K562 (cell line): ENCODE data around the gene PYGO2. TPM values are rescaled to one million over a fixed set of nuclear protein-coding genes. Genes with fewer than 3 reads are reported as not detected.

ENCODE experiments used
- ATF4 ChIP-seq: fragments of 450-650 bp; formaldehyde crosslinking; IDR thresholded peaks from 2 replicates; pipeline ENCODE4 v1.4.0; 2022; ENCODE audit warnings: mild to moderate bottlenecking, moderate library complexity
- DMBX1 ChIP-seq: fragments of 250-450 bp; sonication (Bioruptor Pico); IDR thresholded peaks from 2 replicates; pipeline ENCODE4 v1.8.0; 2022; ENCODE audit warnings: inconsistent platforms, mild to moderate bottlenecking, moderate library complexity, borderline replicate concordance
- EWSR1 ChIP-seq: fragments of 450-650 bp; IDR thresholded peaks from 2 replicates; pipeline ENCODE4 v1.6.1; 2018; ENCODE audit warnings: borderline replicate concordance, mild to moderate bottlenecking, low read depth, moderate library complexity; ENCODE audit not compliant: partially characterized antibody
- FOSL1 ChIP-seq: fragments of 200-800 bp; sonication (Bioruptor generic); conservative IDR thresholded peaks from 2 replicates; pipeline ENCODE4 v1.6.1; 2016; ENCODE audit warnings: missing genetic modification characterization, missing compliant biosample characterization
- POLR2AphosphoS2 ChIP-seq: IDR thresholded peaks from 2 replicates; pipeline ENCODE4 v1.6.1; 2012; ENCODE audit warnings: low read length, improper control_type of control experiment
- RAD51 ChIP-seq: fragments of 450-650 bp; IDR thresholded peaks from 2 replicates; pipeline ENCODE4 v1.7.1; 2016; ENCODE audit warnings: low read depth, mild to moderate bottlenecking, borderline replicate concordance
- RBM25 ChIP-seq: fragments of 200-400 bp; formaldehyde crosslinking; IDR thresholded peaks from 2 replicates; pipeline ENCODE4 v1.6.1; 2018; ENCODE audit warnings: low read length, low read depth, moderate library complexity; ENCODE audit not compliant: severe bottlenecking
- ZFP1 ChIP-seq: fragments of 450-650 bp; formaldehyde crosslinking; IDR thresholded peaks from 2 replicates; pipeline ENCODE4 v1.4.0; 2020; ENCODE audit warnings: mild to moderate bottlenecking, mixed read lengths
- ZNF75A ChIP-seq: fragments of 450-650 bp; formaldehyde crosslinking; IDR thresholded peaks from 2 replicates; pipeline ENCODE4 v1.4.0; 2020; ENCODE audit warnings: mild to moderate bottlenecking
- polyA plus RNA-seq, 8 experiments: library from polyadenylated mRNA; depleted of rRNA in 4 of 8; stranded (reverse) in 5 of 8; unstranded in 3 of 8; fragments of >200 nt; fragmentation: Nextera tagmentation in 2 of 8; fragmentation: Illumina TruSeq in 1 of 8; extraction: Ambion mirVana in 2 of 8; extraction: Trizol in 1 of 8; gene quantifications; 2 replicates each; pipeline versions ENCODE4 v1.2.1 to v1.2.3, GENCODE V29; 2011 to 2014; ENCODE audit warnings: inconsistent platforms in 1 of 8, missing spikeins in 1 of 8
- total RNA-seq, 7 experiments: library from RNA; depleted of rRNA in 6 of 7; stranded (reverse); fragments of >200 nt in 6 of 7; fragmentation: Illumina TruSeq in 2 of 7; extraction: Trizol in 2 of 7; gene quantifications; 2 replicates each; pipeline versions ENCODE4 v1.2.1 to v1.2.3, GENCODE V29; 2011 to 2021; ENCODE audit warnings: low replicate concordance in 1 of 7
- TF ChIP-seq, protein P1 (sequence below), 3 experiments: fragments of 200-800 bp in 1 of 3; fragments of 250-450 bp in 1 of 3; fragments of 450-650 bp in 1 of 3; sonication (Bioruptor Pico) in 1 of 3; sonication (Bioruptor generic) in 1 of 3; formaldehyde crosslinking in 1 of 3; IDR thresholded peaks; 2 replicates each; pipeline versions ENCODE4 v1.6.1 to v1.8.0; 2016 to 2022; ENCODE audit warnings: mild to moderate bottlenecking in 2 of 3, missing genetic modification characterization in 2 of 3, missing compliant biosample characterization in 1 of 3, moderate library complexity in 1 of 3
- TF ChIP-seq, protein P2 (sequence below): fragments of 150-350 bp; IDR thresholded peaks from 2 replicates; pipeline ENCODE4 v1.6.1; 2014; ENCODE audit warnings: low read depth, mild to moderate bottlenecking, low read length, borderline replicate concordance
- TF ChIP-seq, protein P3 (sequence below), 2 experiments: IDR thresholded peaks; 2 replicates each; pipeline ENCODE4 v1.6.1; 2011; ENCODE audit warnings: borderline replicate concordance in 1 of 2, control low read depth in 1 of 2, low read depth in 1 of 2, low read length in 1 of 2, mild to moderate bottlenecking in 1 of 2, mixed read lengths in 1 of 2, moderate library complexity in 1 of 2; ENCODE audit not compliant: insufficient read depth in 1 of 2, insufficient read length in 1 of 2, poor library complexity in 1 of 2, severe bottlenecking in 1 of 2; ENCODE audit errors: extremely low read depth in 1 of 2
- TF ChIP-seq, protein P4 (sequence below): fragments of 200-400 bp; formaldehyde crosslinking; IDR thresholded peaks from 2 replicates; pipeline ENCODE4 v1.6.1; 2017; ENCODE audit warnings: mild to moderate bottlenecking, low read depth, low read length, moderate library complexity

Gene PYGO2
- total and polyA plus RNA-seq, 9 of the 15 experiments (the other 6 are each of a cell fraction or from before 2014, with no cell fraction given), result 8.3 to 36.2 (median 18.2) TPM

DNA sequence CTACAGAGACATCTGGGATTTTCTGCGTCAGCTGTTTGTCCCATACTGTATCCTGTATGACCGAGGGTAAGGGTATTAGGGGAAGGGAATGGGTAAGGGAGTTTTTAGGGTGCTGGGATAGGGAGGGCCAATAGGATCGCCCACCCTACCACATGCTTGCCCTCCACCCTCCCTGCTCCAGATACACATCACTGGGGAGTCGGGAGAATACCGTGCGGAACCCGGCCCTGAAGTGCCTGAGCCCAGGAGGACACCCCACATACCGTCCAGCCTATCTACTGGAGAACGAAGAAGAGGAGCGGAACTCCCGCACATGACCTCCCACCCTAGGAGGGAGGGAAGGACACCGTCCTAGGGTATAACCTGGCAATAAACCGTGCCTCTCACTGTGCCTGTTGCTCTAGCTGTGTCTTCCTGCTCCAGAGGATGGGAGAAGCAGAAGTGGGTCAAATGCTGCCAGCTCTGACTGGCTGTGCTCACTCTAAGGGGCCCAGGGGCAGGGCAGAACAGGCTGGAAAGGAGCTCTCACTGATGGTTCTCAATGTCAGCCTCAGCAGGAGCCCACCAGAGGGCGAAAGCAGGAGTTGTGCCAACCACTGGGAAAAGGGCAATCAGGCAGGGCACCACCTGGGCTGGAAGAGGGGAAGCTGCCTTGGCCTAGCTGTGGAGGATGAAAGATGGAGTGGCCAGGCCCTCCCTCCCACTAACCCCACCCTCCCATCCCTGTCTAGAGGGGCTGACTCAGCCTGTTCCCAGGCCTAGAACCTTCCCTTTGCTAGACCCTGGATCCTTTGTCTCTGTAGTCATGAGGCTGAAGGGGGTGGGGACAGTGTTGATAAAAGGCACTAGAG, 31.4 kb upstream of the PYGO2 start (continued):
- TF ChIP-seq ATF4 (CRISPR knock-in tag), result no peak
- no peak for TF ChIP-seq RBM25
- TF ChIP-seq, protein P1, sequence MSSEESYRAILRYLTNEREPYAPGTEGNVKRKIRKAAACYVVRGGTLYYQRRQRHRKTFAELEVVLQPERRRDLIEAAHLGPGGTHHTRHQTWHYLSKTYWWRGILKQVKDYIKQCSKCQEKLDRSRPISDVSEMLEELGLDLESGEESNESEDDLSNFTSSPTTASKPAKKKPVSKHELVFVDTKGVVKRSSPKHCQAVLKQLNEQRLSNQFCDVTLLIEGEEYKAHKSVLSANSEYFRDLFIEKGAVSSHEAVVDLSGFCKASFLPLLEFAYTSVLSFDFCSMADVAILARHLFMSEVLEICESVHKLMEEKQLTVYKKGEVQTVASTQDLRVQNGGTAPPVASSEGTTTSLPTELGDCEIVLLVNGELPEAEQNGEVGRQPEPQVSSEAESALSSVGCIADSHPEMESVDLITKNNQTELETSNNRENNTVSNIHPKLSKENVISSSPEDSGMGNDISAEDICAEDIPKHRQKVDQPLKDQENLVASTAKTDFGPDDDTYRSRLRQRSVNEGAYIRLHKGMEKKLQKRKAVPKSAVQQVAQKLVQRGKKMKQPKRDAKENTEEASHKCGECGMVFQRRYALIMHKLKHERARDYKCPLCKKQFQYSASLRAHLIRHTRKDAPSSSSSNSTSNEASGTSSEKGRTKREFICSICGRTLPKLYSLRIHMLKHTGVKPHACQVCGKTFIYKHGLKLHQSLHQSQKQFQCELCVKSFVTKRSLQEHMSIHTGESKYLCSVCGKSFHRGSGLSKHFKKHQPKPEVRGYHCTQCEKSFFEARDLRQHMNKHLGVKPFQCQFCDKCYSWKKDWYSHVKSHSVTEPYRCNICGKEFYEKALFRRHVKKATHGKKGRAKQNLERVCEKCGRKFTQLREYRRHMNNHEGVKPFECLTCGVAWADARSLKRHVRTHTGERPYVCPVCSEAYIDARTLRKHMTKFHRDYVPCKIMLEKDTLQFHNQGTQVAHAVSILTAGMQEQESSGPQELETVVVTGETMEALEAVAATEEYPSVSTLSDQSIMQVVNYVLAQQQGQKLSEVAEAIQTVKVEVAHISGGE (CRISPR knock-in tag; IDR thresholded peaks at IDR 0.05), result no peak
- TF ChIP-seq, protein P2, sequence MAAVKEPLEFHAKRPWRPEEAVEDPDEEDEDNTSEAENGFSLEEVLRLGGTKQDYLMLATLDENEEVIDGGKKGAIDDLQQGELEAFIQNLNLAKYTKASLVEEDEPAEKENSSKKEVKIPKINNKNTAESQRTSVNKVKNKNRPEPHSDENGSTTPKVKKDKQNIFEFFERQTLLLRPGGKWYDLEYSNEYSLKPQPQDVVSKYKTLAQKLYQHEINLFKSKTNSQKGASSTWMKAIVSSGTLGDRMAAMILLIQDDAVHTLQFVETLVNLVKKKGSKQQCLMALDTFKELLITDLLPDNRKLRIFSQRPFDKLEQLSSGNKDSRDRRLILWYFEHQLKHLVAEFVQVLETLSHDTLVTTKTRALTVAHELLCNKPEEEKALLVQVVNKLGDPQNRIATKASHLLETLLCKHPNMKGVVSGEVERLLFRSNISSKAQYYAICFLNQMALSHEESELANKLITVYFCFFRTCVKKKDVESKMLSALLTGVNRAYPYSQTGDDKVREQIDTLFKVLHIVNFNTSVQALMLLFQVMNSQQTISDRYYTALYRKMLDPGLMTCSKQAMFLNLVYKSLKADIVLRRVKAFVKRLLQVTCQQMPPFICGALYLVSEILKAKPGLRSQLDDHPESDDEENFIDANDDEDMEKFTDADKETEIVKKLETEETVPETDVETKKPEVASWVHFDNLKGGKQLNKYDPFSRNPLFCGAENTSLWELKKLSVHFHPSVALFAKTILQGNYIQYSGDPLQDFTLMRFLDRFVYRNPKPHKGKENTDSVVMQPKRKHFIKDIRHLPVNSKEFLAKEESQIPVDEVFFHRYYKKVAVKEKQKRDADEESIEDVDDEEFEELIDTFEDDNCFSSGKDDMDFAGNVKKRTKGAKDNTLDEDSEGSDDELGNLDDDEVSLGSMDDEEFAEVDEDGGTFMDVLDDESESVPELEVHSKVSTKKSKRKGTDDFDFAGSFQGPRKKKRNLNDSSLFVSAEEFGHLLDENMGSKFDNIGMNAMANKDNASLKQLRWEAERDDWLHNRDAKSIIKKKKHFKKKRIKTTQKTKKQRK, result no peak
- TF ChIP-seq DMBX1 (CRISPR knock-in tag), result no peak
- TF ChIP-seq ZNF75A (CRISPR knock-in tag), result no peak
- TF ChIP-seq FOSL1 (tag), result peak; percentile 66
- TF ChIP-seq, protein P3, sequence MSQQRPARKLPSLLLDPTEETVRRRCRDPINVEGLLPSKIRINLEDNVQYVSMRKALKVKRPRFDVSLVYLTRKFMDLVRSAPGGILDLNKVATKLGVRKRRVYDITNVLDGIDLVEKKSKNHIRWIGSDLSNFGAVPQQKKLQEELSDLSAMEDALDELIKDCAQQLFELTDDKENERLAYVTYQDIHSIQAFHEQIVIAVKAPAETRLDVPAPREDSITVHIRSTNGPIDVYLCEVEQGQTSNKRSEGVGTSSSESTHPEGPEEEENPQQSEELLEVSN (IDR thresholded peaks at IDR 0.05; ENCODE audit: borderline replicate concordance in 1 of 2, extremely low read depth in 1 of 2, insufficient read depth in 1 of 2, insufficient read length in 1 of 2, low read depth in 1 of 2, low read length in 1 of 2, poor library complexity in 1 of 2, severe bottlenecking in 1 of 2), result no peak
- TF ChIP-seq ZFP1 (CRISPR knock-in tag), result no peak
- no peak for TF ChIP-seq POLR2AphosphoS2
- no peak for TF ChIP-seq RAD51
- TF ChIP-seq, protein P4, sequence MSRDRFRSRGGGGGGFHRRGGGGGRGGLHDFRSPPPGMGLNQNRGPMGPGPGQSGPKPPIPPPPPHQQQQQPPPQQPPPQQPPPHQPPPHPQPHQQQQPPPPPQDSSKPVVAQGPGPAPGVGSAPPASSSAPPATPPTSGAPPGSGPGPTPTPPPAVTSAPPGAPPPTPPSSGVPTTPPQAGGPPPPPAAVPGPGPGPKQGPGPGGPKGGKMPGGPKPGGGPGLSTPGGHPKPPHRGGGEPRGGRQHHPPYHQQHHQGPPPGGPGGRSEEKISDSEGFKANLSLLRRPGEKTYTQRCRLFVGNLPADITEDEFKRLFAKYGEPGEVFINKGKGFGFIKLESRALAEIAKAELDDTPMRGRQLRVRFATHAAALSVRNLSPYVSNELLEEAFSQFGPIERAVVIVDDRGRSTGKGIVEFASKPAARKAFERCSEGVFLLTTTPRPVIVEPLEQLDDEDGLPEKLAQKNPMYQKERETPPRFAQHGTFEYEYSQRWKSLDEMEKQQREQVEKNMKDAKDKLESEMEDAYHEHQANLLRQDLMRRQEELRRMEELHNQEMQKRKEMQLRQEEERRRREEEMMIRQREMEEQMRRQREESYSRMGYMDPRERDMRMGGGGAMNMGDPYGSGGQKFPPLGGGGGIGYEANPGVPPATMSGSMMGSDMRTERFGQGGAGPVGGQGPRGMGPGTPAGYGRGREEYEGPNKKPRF, result no peak
- TF ChIP-seq EWSR1, result no peak
